ENCODE results near the gene PRND.

The PRND gene

GRCh38 chr20:4721719-4722118 is at the start of gene PRND:
Gene PRND (plus strand): TSS chr20:4721909. CDS start chr20:4724552, 2,643 bp downstream.
- peak within 1 kb of the TSS; percentile 19 for H3K4me3 ChIP-seq (ENCODE audit: low read length)
- no peaks in the 10 kb centered on the region for H3K9me3 ChIP-seq (ENCODE audit: control insufficient read depth, low read depth, low read length)
- no peaks in the 10 kb centered on the region for H3K27me3 ChIP-seq (ENCODE audit: control insufficient read depth, insufficient read depth, low read length)
- no peak within 1 kb of the TSS for H3K27ac ChIP-seq (ENCODE audit: low read length)
- H3K36me3 ChIP-seq (ENCODE audit: control insufficient read depth, low read depth, low read length), result no peaks in the 10 kb centered on the region
- H3K4me1 ChIP-seq (ENCODE audit: control insufficient read depth, low read depth, low read length), result peaks cover 13% of the 10 kb centered on the region
- H3K9ac ChIP-seq (ENCODE audit: low read length), result no peak within 1 kb of the TSS

GRCh38 chr20:4672948-4673347 is 48.8 kb upstream of the PRND start:
- Histone ChIP-seq H3K9me3 (ENCODE audit: control insufficient read depth, low read depth, low read length) (no peaks in the 10 kb centered on the region), H3K9ac (ENCODE audit: low read length) (no peak overlapping the region), H3K4me1 (ENCODE audit: control insufficient read depth, low read depth, low read length) (no peaks in the 10 kb centered on the region), H3K27ac (ENCODE audit: low read length) (no peak overlapping the region), H3K36me3 (ENCODE audit: control insufficient read depth, low read depth, low read length) (no peaks in the 10 kb centered on the region), H3K4me3 (ENCODE audit: low read length) (no peak overlapping the region), H3K27me3 (ENCODE audit: control insufficient read depth, insufficient read depth, low read length) (no peaks in the 10 kb centered on the region)

GRCh38 chr20:4673371-4674001 is 48.2 kb upstream of the PRND start:
- H3K9me3 ChIP-seq (ENCODE audit: control insufficient read depth, low read depth, low read length), result no peaks in the 10 kb centered on the region
- no peak overlapping the region for H3K9ac ChIP-seq (ENCODE audit: low read length)
- H3K27ac ChIP-seq (ENCODE audit: low read length), result no peak overlapping the region
- H3K4me1 ChIP-seq (ENCODE audit: control insufficient read depth, low read depth, low read length), result no peaks in the 10 kb centered on the region
- H3K27me3 ChIP-seq (ENCODE audit: control insufficient read depth, insufficient read depth, low read length), result no peaks in the 10 kb centered on the region
- H3K36me3 ChIP-seq (ENCODE audit: control insufficient read depth, low read depth, low read length), result no peaks in the 10 kb centered on the region
- no peak overlapping the region for H3K4me3 ChIP-seq (ENCODE audit: low read length)

- Histone ChIP-seq H3K36me3 (ENCODE audit: control insufficient read depth, low read depth, low read length) (no peaks in the 10 kb centered on the region), H3K9ac (ENCODE audit: low read length) (no peak overlapping the region), H3K27ac (ENCODE audit: low read length) (no peak overlapping the region)
Measured at GRCh38 chr20:4674672-4675071, 47.0 kb upstream of the PRND start.

GRCh38 chr20:4677846-4678245 is 43.9 kb upstream of the PRND start:
- Histone ChIP-seq H3K27ac (ENCODE audit: low read length) (no peak overlapping the region), H3K4me1 (ENCODE audit: control insufficient read depth, low read depth, low read length) (peaks cover 7% of the 10 kb centered on the region), H3K4me3 (ENCODE audit: low read length) (no peak overlapping the region), H3K9me3 (ENCODE audit: control insufficient read depth, low read depth, low read length) (no peaks in the 10 kb centered on the region), H3K9ac (ENCODE audit: low read length) (no peak overlapping the region), H3K36me3 (ENCODE audit: control insufficient read depth, low read depth, low read length) (no peaks in the 10 kb centered on the region), H3K27me3 (ENCODE audit: control insufficient read depth, insufficient read depth, low read length) (no peaks in the 10 kb centered on the region)

More at GRCh38 chr20:4674672-4675071, 47.0 kb upstream of the PRND start:
- H3K9me3 ChIP-seq (ENCODE audit: control insufficient read depth, low read depth, low read length), result no peaks in the 10 kb centered on the region
- no peaks in the 10 kb centered on the region for H3K4me1 ChIP-seq (ENCODE audit: control insufficient read depth, low read depth, low read length)
- no peak overlapping the region for H3K4me3 ChIP-seq (ENCODE audit: low read length)
- no peaks in the 10 kb centered on the region for H3K27me3 ChIP-seq (ENCODE audit: control insufficient read depth, insufficient read depth, low read length)

- Histone ChIP-seq H3K27ac (ENCODE audit: low read length) (no peak overlapping the region), H3K4me1 (ENCODE audit: control insufficient read depth, low read depth, low read length) (peaks cover 13% of the 10 kb centered on the region), H3K9me3 (ENCODE audit: control insufficient read depth, low read depth, low read length) (no peaks in the 10 kb centered on the region), H3K27me3 (ENCODE audit: control insufficient read depth, insufficient read depth, low read length) (peaks cover 8% of the 10 kb centered on the region), H3K4me3 (ENCODE audit: low read length) (no peak overlapping the region), H3K9ac (ENCODE audit: low read length) (no peak overlapping the region), H3K36me3 (ENCODE audit: control insufficient read depth, low read depth, low read length) (no peaks in the 10 kb centered on the region)
Measured at GRCh38 chr20:4681401-4681800, 40.3 kb upstream of the PRND start.

GRCh38 chr20:4681991-4682401 is 39.7 kb upstream of the PRND start:
- Histone ChIP-seq H3K4me3 (ENCODE audit: low read length) (no peak overlapping the region), H3K27ac (ENCODE audit: low read length) (no peak overlapping the region)

GRCh38 chr20:4682682-4683081 is 39.0 kb upstream of the PRND start:
- Histone ChIP-seq H3K27me3 (ENCODE audit: control insufficient read depth, insufficient read depth, low read length) (peaks cover 8% of the 10 kb centered on the region), H3K4me3 (ENCODE audit: low read length) (no peak overlapping the region), H3K27ac (ENCODE audit: low read length) (no peak overlapping the region), H3K36me3 (ENCODE audit: control insufficient read depth, low read depth, low read length) (no peaks in the 10 kb centered on the region), H3K9ac (ENCODE audit: low read length) (no peak overlapping the region), H3K9me3 (ENCODE audit: control insufficient read depth, low read depth, low read length) (no peaks in the 10 kb centered on the region), H3K4me1 (ENCODE audit: control insufficient read depth, low read depth, low read length) (peaks cover 18% of the 10 kb centered on the region)

More at GRCh38 chr20:4681991-4682401, 39.7 kb upstream of the PRND start:
- Histone ChIP-seq H3K9me3 (ENCODE audit: control insufficient read depth, low read depth, low read length) (no peaks in the 10 kb centered on the region), H3K4me1 (ENCODE audit: control insufficient read depth, low read depth, low read length) (peaks cover 13% of the 10 kb centered on the region), H3K27me3 (ENCODE audit: control insufficient read depth, insufficient read depth, low read length) (peaks cover 8% of the 10 kb centered on the region), H3K9ac (ENCODE audit: low read length) (no peak overlapping the region), H3K36me3 (ENCODE audit: control insufficient read depth, low read depth, low read length) (no peaks in the 10 kb centered on the region)

- Histone ChIP-seq H3K27me3 (ENCODE audit: control insufficient read depth, insufficient read depth, low read length) (peaks cover 8% of the 10 kb centered on the region), H3K4me1 (ENCODE audit: control insufficient read depth, low read depth, low read length) (peaks cover 21% of the 10 kb centered on the region), H3K9me3 (ENCODE audit: control insufficient read depth, low read depth, low read length) (no peaks in the 10 kb centered on the region), H3K4me3 (ENCODE audit: low read length) (no peak overlapping the region), H3K36me3 (ENCODE audit: control insufficient read depth, low read depth, low read length) (no peaks in the 10 kb centered on the region), H3K9ac (ENCODE audit: low read length) (no peak overlapping the region), H3K27ac (ENCODE audit: low read length) (no peak overlapping the region)
Measured at GRCh38 chr20:4683261-4683660, 38.4 kb upstream of the PRND start.

- Histone ChIP-seq H3K9ac (ENCODE audit: low read length) (no peak overlapping the region), H3K4me3 (ENCODE audit: low read length) (no peak overlapping the region), H3K27ac (ENCODE audit: low read length) (no peak overlapping the region), H3K9me3 (ENCODE audit: control insufficient read depth, low read depth, low read length) (no peaks in the 10 kb centered on the region), H3K27me3 (ENCODE audit: control insufficient read depth, insufficient read depth, low read length) (peaks cover 8% of the 10 kb centered on the region), H3K4me1 (ENCODE audit: control insufficient read depth, low read depth, low read length) (peaks cover 19% of the 10 kb centered on the region), H3K36me3 (ENCODE audit: control insufficient read depth, low read depth, low read length) (no peaks in the 10 kb centered on the region)
Measured at GRCh38 chr20:4684837-4685413, 36.8 kb upstream of the PRND start.

- Histone ChIP-seq H3K9me3 (ENCODE audit: control insufficient read depth, low read depth, low read length) (no peaks in the 10 kb centered on the region), H3K4me1 (ENCODE audit: control insufficient read depth, low read depth, low read length) (peaks cover 14% of the 10 kb centered on the region), H3K36me3 (ENCODE audit: control insufficient read depth, low read depth, low read length) (no peaks in the 10 kb centered on the region), H3K4me3 (ENCODE audit: low read length) (peak overlapping the region; percentile 62), H3K27ac (ENCODE audit: low read length) (no peak overlapping the region), H3K27me3 (ENCODE audit: control insufficient read depth, insufficient read depth, low read length) (peaks cover 8% of the 10 kb centered on the region), H3K9ac (ENCODE audit: low read length) (no peak overlapping the region)
Measured at GRCh38 chr20:4685923-4686221, 35.8 kb upstream of the PRND start.

- Histone ChIP-seq H3K36me3 (ENCODE audit: control insufficient read depth, low read depth, low read length) (no peaks in the 10 kb centered on the region), H3K4me1 (ENCODE audit: control insufficient read depth, low read depth, low read length) (peaks cover 14% of the 10 kb centered on the region), H3K9me3 (ENCODE audit: control insufficient read depth, low read depth, low read length) (no peaks in the 10 kb centered on the region), H3K27ac (ENCODE audit: low read length) (no peak overlapping the region), H3K9ac (ENCODE audit: low read length) (no peak overlapping the region), H3K4me3 (ENCODE audit: low read length) (no peak overlapping the region), H3K27me3 (ENCODE audit: control insufficient read depth, insufficient read depth, low read length) (peaks cover 8% of the 10 kb centered on the region)
Measured at GRCh38 chr20:4688305-4688704, 33.4 kb upstream of the PRND start.

Data from iPS-18a (cell line).